Mammary epithelial cell (primary cell): ENCODE measurements around the gene ADAM15.

Experiments used
- EZH2 ChIP-seq: IDR thresholded peaks from 2 replicates; pipeline ENCODE4 v1.6.1; 2012; ENCODE audit warnings: low read length, inconsistent platforms, borderline replicate concordance
- TF ChIP-seq, protein P1 (sequence below), 2 donors: IDR thresholded peaks in 1 of 2; conservative IDR thresholded peaks in 1 of 2; 2 replicates each; pipeline ENCODE4 v1.5.1; 2011 to 2012; ENCODE audit warnings: inconsistent platforms in 2 of 2, low read length in 2 of 2, mild to moderate bottlenecking in 2 of 2, control low read depth in 1 of 2, low read depth in 1 of 2; ENCODE audit not compliant: insufficient read depth in 1 of 2; ENCODE audit errors: extremely low read depth in 1 of 2

DNA sequence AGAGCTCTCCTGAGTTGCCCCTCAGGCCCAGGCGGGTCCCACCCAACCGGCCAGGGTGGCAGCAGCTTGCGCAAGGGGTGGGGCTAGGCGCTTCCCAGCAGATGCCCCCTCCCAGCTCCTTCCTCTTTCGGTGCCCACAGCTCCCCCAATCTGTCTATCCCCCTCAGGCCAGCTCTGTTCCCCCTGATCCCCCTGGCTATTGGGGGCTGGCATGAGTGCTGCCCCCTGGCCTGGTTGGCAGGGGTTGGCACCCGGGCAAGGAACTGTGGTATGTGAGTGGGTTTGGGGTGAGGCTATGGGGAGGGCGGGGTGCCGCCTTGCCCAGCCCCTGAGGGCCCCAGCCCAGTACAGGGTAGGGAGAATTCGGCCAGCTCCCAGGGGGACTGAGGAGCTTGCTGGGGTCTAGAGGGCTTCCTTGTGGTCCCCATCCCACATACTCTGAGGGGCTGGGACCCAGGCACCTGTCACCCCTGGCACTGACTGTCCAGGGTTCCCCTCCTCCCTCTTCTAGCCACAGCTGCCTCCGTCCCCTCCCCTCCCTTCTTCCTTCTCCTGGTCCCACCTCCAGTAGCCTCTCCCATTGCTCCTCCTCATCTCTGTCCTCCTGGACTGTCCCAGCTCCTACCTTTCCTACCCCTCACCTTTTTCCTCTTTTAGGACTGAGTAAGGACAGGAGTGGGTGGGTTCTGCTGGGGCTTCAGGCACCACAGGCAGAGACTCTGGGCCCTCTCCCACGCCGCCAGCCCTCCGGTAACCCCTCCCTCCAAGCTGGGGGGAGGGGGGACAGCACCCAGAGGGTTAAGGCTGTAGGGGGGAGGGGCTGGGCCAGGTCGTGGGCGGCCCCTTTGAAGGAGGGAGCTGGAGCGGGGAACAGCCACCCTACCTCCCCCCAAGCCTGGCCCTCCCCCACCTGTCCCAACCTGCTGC is 42.8 kb upstream of the ADAM15 start:
- TF ChIP-seq, protein P1, sequence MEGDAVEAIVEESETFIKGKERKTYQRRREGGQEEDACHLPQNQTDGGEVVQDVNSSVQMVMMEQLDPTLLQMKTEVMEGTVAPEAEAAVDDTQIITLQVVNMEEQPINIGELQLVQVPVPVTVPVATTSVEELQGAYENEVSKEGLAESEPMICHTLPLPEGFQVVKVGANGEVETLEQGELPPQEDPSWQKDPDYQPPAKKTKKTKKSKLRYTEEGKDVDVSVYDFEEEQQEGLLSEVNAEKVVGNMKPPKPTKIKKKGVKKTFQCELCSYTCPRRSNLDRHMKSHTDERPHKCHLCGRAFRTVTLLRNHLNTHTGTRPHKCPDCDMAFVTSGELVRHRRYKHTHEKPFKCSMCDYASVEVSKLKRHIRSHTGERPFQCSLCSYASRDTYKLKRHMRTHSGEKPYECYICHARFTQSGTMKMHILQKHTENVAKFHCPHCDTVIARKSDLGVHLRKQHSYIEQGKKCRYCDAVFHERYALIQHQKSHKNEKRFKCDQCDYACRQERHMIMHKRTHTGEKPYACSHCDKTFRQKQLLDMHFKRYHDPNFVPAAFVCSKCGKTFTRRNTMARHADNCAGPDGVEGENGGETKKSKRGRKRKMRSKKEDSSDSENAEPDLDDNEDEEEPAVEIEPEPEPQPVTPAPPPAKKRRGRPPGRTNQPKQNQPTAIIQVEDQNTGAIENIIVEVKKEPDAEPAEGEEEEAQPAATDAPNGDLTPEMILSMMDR (conservative IDR thresholded peaks at IDR 0.05 in 1 of 2, IDR thresholded peaks at IDR 0.05 in 1 of 2; ENCODE audit: extremely low read depth in 1 of 2, insufficient read depth in 1 of 2, low read depth in 1 of 2, low read length in 2 of 2), result no peak
- no peak for TF ChIP-seq EZH2
